Measurements from ENCODE around the gene SHISA9. TPM values are rescaled to one million over a fixed set of nuclear protein-coding genes. Genes with fewer than 3 reads are reported as not detected.

Gene SHISA9
- total RNA-seq, 2 donors from 2014 or later, result 0.11 TPM; not detected in 1

GRCh38 chr16:13036600-13036999 lies 135.2 kb downstream of the SHISA9 start:
- Mint-ChIP-seq H3K27me3 (no peaks in the 10 kb centered on the region), H3K4me3 (no peak overlapping the region), H3K9me3 (peaks cover 24% of the 10 kb centered on the region), H3K36me3 (no peaks in the 10 kb centered on the region), H3K4me1 (ENCODE audit: low read depth in 2 of 2) (no peaks in the 10 kb centered on the region), H3K27ac (no peak overlapping the region)
- DNase-seq (ENCODE audit: low spot score) (no peak), ATAC-seq (no peak)

- H3K4me1 Mint-ChIP-seq (ENCODE audit: low read depth in 2 of 2), result no peaks in the 10 kb centered on the region
- DNase-seq (ENCODE audit: low spot score) (no peak), ATAC-seq (no peak)
- H3K27ac Mint-ChIP-seq, result no peak overlapping the region
- no peak overlapping the region for H3K4me3 Mint-ChIP-seq
- H3K27me3 Mint-ChIP-seq, result no peaks in the 10 kb centered on the region
- H3K36me3 Mint-ChIP-seq, result no peaks in the 10 kb centered on the region
- peaks cover 22% of the 10 kb centered on the region for H3K9me3 Mint-ChIP-seq
These were observed 137.2 kb downstream of the SHISA9 start for GRCh38 chr16:13038591-13038990.

DNA sequence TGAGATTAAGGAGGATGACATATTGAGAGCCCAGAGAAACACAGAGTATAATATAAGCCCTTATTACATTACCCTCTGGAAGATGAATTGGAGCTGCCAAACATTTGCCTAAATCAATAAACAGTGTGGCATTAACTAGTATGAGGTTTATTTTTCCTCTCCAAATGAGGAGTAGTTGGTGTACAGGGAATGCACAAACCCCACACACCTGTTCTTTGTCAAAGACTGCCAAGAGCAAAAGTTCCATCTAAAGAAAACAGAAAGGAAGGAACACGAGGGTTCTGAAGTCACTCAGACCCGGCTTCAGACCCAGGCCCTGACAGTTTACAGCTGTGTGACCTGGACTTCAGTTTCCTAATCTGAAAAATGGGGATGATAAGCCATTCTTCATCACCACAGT lies 138.1 kb downstream of the SHISA9 start:
- no peaks in the 10 kb centered on the region for H3K4me1 Mint-ChIP-seq (ENCODE audit: low read depth in 2 of 2)
- ATAC-seq (no peak), DNase-seq (ENCODE audit: low spot score) (no peak)
- no peaks in the 10 kb centered on the region for H3K27me3 Mint-ChIP-seq
- no peaks in the 10 kb centered on the region for H3K36me3 Mint-ChIP-seq
- H3K4me3 Mint-ChIP-seq, result no peak overlapping the region
- no peak overlapping the region for H3K27ac Mint-ChIP-seq
- H3K9me3 Mint-ChIP-seq, result peaks cover 21% of the 10 kb centered on the region

DNA sequence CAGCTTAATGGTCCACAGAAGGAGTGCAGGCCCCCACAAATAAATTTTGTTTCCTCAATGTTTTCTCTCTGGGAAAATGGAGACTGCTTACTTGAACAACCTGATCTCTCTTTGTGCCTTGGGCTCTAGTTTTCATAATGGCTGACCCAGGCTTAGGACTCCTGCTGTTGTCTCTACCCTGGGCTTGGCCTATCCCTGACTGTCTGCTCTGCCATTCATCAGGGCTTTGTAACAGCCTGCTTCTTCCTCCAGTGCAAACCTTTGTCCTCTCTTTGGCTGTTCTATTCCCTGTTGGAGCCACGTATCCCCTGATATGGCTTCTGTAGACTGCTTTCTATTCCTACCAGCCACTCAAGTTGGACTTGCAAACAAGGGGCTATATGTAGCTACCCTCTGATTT lies 139.8 kb downstream of the SHISA9 start:
- no peaks in the 10 kb centered on the region for H3K27me3 Mint-ChIP-seq
- H3K4me3 Mint-ChIP-seq, result no peak overlapping the region

DNA sequence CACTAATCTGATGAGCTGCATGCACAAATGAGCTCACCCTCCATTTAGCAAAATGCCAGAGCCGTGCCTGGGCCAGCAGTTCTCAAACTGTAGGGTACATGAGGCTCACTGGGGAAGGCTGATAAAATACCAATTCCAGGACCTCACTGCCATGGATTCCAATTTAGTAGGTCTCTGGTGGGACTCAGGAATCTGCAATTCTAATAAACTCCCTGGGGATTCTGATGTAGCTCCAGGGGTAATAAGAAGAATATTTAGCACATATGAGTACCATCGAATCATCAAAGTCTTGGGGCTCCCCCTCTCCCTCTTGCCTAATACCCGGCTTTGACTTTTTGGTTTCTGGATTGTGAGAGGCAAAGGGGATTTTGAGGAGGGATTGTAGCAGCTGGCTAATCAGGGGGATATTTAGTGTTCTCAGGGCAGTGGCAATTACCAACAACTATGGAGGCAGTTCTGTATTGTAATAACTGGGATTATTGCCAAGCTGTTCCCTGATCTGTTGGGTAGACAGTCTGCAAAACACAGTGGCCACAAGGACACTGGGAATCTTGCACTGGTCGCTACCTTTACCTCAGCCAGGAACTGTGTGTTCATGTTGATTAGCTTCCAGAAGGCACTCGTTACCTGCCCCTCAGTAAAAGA lies 140.4 kb downstream of the SHISA9 start:
- ATAC-seq, result no peak
- no peaks in the 10 kb centered on the region for H3K36me3 Mint-ChIP-seq
- H3K9me3 Mint-ChIP-seq, result peaks cover 20% of the 10 kb centered on the region
- H3K27me3 Mint-ChIP-seq, result no peaks in the 10 kb centered on the region
- no peak for DNase-seq (ENCODE audit: low spot score)
- no peak overlapping the region for H3K4me3 Mint-ChIP-seq
- H3K4me1 Mint-ChIP-seq (ENCODE audit: low read depth in 2 of 2), result no peaks in the 10 kb centered on the region
- H3K27ac Mint-ChIP-seq, result no peak overlapping the region

More for the DNA sequence above, 139.8 kb downstream of the SHISA9 start:
- DNase-seq (ENCODE audit: low spot score) (no peak), ATAC-seq (no peak)
- Mint-ChIP-seq H3K36me3 (no peaks in the 10 kb centered on the region), H3K4me1 (ENCODE audit: low read depth in 2 of 2) (no peaks in the 10 kb centered on the region), H3K27ac (no peak overlapping the region), H3K9me3 (peaks cover 20% of the 10 kb centered on the region)

- peaks cover 15% of the 10 kb centered on the region for H3K9me3 Mint-ChIP-seq
- ATAC-seq (no peak), DNase-seq (ENCODE audit: low spot score) (no peak)
- H3K36me3 Mint-ChIP-seq, result no peaks in the 10 kb centered on the region
- no peaks in the 10 kb centered on the region for H3K4me1 Mint-ChIP-seq (ENCODE audit: low read depth in 2 of 2)
- H3K27me3 Mint-ChIP-seq, result no peaks in the 10 kb centered on the region
- H3K4me3 Mint-ChIP-seq, result no peak overlapping the region
- no peak overlapping the region for H3K27ac Mint-ChIP-seq
These were observed 140.9 kb downstream of the SHISA9 start for GRCh38 chr16:13042291-13042685.

GRCh38 chr16:13046061-13046821 lies 144.8 kb downstream of the SHISA9 start:
- Mint-ChIP-seq H3K9me3 (peaks cover 8% of the 10 kb centered on the region), H3K36me3 (no peaks in the 10 kb centered on the region), H3K4me1 (ENCODE audit: low read depth in 2 of 2) (no peaks in the 10 kb centered on the region), H3K27ac (no peak overlapping the region), H3K4me3 (no peak overlapping the region), H3K27me3 (no peaks in the 10 kb centered on the region)
- ATAC-seq, result no peak
- DNase-seq (ENCODE audit: low spot score), result no peak

DNA sequence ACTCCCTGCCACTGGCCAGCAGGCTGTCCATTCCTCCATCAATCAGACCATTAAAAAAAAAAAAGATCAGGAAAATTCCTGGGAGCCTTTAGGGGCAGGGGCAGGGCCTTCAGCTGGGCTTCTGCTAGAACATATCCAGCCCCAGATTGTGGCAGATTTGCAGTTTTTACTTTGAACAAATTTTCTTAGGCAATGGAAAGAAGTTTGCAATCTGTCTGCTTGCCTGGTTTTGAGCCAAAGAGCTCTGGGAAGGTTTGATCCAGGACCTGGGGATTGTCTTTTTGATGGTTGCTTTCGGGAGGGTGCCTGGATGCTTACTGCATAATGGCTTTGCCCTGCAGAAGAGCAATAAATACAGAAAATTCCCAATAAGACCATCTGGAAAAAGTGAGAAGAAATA lies 145.9 kb downstream of the SHISA9 start:
- Mint-ChIP-seq H3K36me3 (no peaks in the 10 kb centered on the region), H3K27ac (no peak overlapping the region), H3K9me3 (peaks cover 8% of the 10 kb centered on the region), H3K4me3 (no peak overlapping the region), H3K4me1 (ENCODE audit: low read depth in 2 of 2) (no peaks in the 10 kb centered on the region), H3K27me3 (no peaks in the 10 kb centered on the region)
- ATAC-seq, result no peak
- no peak for DNase-seq (ENCODE audit: low spot score)

DNA sequence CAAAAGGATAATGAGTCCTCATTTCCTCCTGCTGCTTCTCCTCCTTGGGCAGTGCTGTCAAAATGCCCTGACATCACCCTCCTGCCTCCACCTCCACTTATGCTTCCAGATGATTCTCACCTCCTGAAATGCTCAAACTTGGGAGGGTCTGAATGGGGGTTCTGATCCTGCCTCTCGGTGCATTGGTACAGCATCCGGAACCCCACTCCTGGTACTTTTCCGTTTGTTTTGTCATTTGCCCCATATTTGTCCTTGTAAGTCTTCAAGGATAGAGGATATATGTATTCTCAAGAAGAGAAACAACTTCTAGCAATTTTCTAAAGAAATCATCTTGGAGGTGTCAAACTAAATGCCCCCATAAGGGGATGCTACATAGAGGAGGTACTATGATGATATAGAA lies 148.3 kb downstream of the SHISA9 start:
- H3K9me3 Mint-ChIP-seq, result peaks cover 8% of the 10 kb centered on the region
- DNase-seq (ENCODE audit: low spot score), result no peak
- H3K4me3 Mint-ChIP-seq, result no peak overlapping the region
- H3K36me3 Mint-ChIP-seq, result no peaks in the 10 kb centered on the region
- ATAC-seq, result no peak
- no peak overlapping the region for H3K27ac Mint-ChIP-seq
- H3K27me3 Mint-ChIP-seq, result no peaks in the 10 kb centered on the region
- no peaks in the 10 kb centered on the region for H3K4me1 Mint-ChIP-seq (ENCODE audit: low read depth in 2 of 2)

DNA sequence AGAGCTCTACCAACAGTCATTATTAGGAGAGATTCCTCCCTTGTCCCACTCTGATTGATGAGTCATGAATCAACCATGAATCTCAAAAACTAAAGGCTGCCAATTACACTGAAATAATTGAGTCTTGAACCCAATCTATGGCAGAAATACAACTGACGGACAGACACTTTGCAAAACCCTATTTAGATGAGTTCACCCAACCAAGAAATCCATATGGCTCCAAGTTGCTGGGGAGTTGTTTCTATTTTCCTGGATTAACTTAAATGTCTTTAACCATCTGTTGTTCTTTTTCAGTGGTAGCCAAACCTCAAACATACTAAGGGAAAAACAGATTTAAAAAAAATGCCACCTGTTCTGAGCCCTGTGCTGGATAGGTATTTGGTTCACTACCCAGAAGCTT lies 151.0 kb downstream of the SHISA9 start:
- H3K27me3 Mint-ChIP-seq, result no peaks in the 10 kb centered on the region
- DNase-seq (ENCODE audit: low spot score), result no peak
- H3K4me1 Mint-ChIP-seq (ENCODE audit: low read depth in 2 of 2), result no peaks in the 10 kb centered on the region
- ATAC-seq, result no peak
- no peak overlapping the region for H3K27ac Mint-ChIP-seq
- H3K9me3 Mint-ChIP-seq, result peaks cover 16% of the 10 kb centered on the region
- H3K36me3 Mint-ChIP-seq, result no peaks in the 10 kb centered on the region
- H3K4me3 Mint-ChIP-seq, result no peak overlapping the region

DNA sequence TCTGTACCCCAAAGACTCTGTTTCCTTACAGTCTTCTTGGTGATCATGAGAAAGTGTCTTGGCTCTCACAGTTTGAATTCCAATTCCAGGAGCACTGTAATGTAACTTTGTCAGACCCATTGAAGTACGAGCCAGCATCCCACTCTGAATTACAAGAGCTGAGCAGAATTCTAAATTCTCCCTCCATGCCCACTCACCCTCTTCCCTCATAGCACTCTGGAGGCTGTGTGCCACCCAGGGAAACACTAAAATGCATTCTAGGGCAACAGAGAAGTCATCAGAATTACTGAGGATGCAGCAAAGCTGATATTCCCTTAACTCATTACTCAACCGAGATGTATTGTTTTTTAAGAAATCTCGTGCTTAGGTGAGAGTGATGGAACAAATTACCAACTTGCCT lies 154.1 kb downstream of the SHISA9 start:
- Mint-ChIP-seq H3K4me1 (ENCODE audit: low read depth in 2 of 2) (no peaks in the 10 kb centered on the region), H3K27me3 (no peaks in the 10 kb centered on the region), H3K27ac (no peak overlapping the region), H3K9me3 (peaks cover 15% of the 10 kb centered on the region), H3K4me3 (no peak overlapping the region), H3K36me3 (no peaks in the 10 kb centered on the region)
- no peak for DNase-seq (ENCODE audit: low spot score)
- ATAC-seq, result no peak

DNA sequence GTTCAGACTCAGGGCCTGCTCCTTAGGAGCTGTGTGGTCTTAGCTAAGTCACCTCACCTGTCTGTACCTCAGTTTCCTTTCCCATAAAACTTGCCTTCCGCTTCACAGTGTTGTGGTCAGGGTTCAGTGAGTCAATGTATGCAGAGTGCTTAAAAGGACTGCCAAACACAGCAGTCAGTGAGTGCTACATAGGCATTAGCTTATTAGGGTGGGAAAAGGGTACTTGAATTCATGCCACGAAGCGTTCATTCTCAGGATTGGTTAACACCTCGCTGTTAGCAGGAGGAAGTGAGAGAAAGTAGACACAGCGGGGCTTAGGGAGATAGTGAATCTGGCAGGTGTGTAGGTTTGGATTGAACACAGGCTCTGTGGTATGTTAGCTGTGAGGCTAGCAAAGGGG lies 155.2 kb downstream of the SHISA9 start:
- H3K27ac Mint-ChIP-seq, result no peak overlapping the region
- DNase-seq (ENCODE audit: low spot score) (no peak), ATAC-seq (no peak)
- no peaks in the 10 kb centered on the region for H3K36me3 Mint-ChIP-seq
- peaks cover 12% of the 10 kb centered on the region for H3K9me3 Mint-ChIP-seq
- no peaks in the 10 kb centered on the region for H3K27me3 Mint-ChIP-seq
- H3K4me3 Mint-ChIP-seq, result no peak overlapping the region
- H3K4me1 Mint-ChIP-seq (ENCODE audit: low read depth in 2 of 2), result no peaks in the 10 kb centered on the region

DNA sequence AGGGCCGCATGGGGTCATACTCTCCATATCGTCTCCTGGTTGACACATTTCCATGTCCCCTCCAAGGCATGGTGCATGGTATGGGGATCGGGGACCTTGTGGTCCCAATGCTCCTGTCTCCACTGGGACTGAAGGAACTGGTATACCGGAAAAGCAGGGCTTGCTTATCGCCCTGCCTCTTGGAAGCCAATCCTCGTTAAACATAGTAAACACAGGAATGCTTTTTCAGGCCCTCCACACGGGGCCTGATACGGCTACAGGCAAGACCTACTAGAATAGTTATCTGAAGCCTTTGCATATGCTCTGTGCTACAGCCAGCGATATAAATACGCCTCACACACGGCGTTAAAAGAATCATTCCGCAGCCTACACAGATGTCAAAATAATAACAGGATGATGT lies 159.5 kb downstream of the SHISA9 start:
- Mint-ChIP-seq H3K27ac (no peak overlapping the region), H3K9me3 (peaks cover 7% of the 10 kb centered on the region), H3K27me3 (no peaks in the 10 kb centered on the region), H3K4me1 (ENCODE audit: low read depth in 2 of 2) (no peaks in the 10 kb centered on the region), H3K4me3 (no peak overlapping the region), H3K36me3 (no peaks in the 10 kb centered on the region)
- ATAC-seq (no peak), DNase-seq (ENCODE audit: low spot score) (no peak)

DNA sequence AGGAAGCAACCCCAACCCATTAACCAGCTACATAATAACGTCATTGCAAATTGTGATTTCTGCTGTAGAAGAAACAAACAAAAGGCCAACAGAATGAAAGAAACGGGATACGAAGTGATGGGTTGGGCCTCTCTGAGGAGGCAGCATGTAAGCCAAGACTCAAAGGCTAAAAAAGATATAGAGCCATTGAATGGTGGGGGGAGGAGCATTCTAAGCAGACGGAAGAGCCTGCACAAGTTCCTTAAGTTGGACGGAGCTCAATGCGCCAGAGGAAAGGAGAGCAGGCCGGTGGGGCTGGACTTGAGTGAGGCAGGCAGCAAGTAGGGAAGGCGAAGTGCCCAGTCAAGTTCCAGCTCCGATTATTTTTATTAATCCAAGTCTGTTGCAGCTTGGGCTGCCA lies 160.3 kb downstream of the SHISA9 start:
- Mint-ChIP-seq H3K27ac (no peak overlapping the region), H3K4me1 (ENCODE audit: low read depth in 2 of 2) (no peaks in the 10 kb centered on the region), H3K36me3 (no peaks in the 10 kb centered on the region), H3K27me3 (no peaks in the 10 kb centered on the region), H3K4me3 (no peak overlapping the region), H3K9me3 (peaks cover 4% of the 10 kb centered on the region)
- DNase-seq (ENCODE audit: low spot score) (no peak), ATAC-seq (no peak)

DNA sequence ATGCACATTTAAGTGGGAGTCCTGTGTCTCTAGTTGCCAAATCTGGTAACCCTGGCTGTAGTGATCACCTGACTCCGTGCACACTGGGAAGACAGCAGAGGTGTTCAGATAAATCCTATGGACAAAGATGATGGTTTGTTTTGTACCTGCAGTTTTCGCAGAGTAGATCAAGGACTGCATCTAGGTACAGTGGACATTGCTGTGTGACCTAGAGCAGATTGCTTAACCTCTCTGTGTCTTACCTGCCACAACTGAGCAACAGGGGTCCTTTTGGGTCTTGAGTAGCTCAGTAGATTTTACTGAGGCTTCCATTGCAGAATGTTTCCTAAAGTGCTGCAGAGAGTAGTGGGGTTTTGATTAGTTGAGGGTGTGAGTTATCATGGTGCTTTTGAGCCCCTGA lies 160.8 kb downstream of the SHISA9 start:
- Mint-ChIP-seq H3K4me1 (ENCODE audit: low read depth in 2 of 2) (no peaks in the 10 kb centered on the region), H3K4me3 (no peak overlapping the region), H3K27ac (no peak overlapping the region), H3K9me3 (peaks cover 4% of the 10 kb centered on the region), H3K27me3 (no peaks in the 10 kb centered on the region), H3K36me3 (no peaks in the 10 kb centered on the region)
- DNase-seq (ENCODE audit: low spot score) (no peak), ATAC-seq (no peak)
